ENCODE results near the gene MYCBP2. TPM values are rescaled to one million over a fixed set of nuclear protein-coding genes. Genes with fewer than 3 reads are reported as not detected.

MYCBP2 gene
- total RNA-seq, 1 experiment from 2014 or later, result 57.8 TPM

GRCh38 chr13:77053192-77053591, 273.7 kb downstream of the MYCBP2 start:
- ChIA-PET POLR2A (ENCODE audit: low non-redundant PET) (no interaction called here), CTCF (no interaction called here)
- no TSS peak for BruUV-seq (replicated peaks)
- intact Hi-C loops (cut with micrococcal nuclease; ENCODE audit: unreplicated experiment), result no loop called here
- no peaks in the 10 kb centered on the region for H3K9me3 ChIP-seq (ENCODE audit: low read depth, low read length, poor library complexity, severe bottlenecking)
- no peak overlapping the region for H3K4me3 ChIP-seq (ENCODE audit: low read depth, low read length, poor library complexity, severe bottlenecking)
- no peaks in the 10 kb centered on the region for H3K27me3 ChIP-seq (replicated peaks; ENCODE audit: insufficient read depth, low read depth, low read length, poor library complexity)
- no peak overlapping the region for H3K27ac ChIP-seq (ENCODE audit: low read depth, low read length, poor library complexity, severe bottlenecking)
- peaks cover 17% of the 10 kb centered on the region for H3K36me3 ChIP-seq (ENCODE audit: insufficient read depth, low read length, poor library complexity, severe bottlenecking)
- no peaks in the 10 kb centered on the region for H3K4me1 ChIP-seq (ENCODE audit: insufficient read depth, low read length, poor library complexity, severe bottlenecking)
- no peak for TF ChIP-seq CTCF (conservative IDR thresholded peaks at IDR 0.05; ENCODE audit: low read depth, low read length)
- no peak for TF ChIP-seq EZH2 (IDR thresholded peaks at IDR 0.05; ENCODE audit: borderline replicate concordance, low read depth, low read length, poor library complexity, severe bottlenecking)
- no peak for DNase-seq (ENCODE audit: low spot score)

- Histone ChIP-seq H3K4me1 (ENCODE audit: insufficient read depth, low read length, poor library complexity, severe bottlenecking) (no peaks in the 10 kb centered on the region), H3K4me3 (ENCODE audit: low read depth, low read length, poor library complexity, severe bottlenecking) (no peak overlapping the region), H3K27ac (ENCODE audit: low read depth, low read length, poor library complexity, severe bottlenecking) (no peak overlapping the region), H3K36me3 (ENCODE audit: insufficient read depth, low read length, poor library complexity, severe bottlenecking) (no peaks in the 10 kb centered on the region), H3K9me3 (ENCODE audit: low read depth, low read length, poor library complexity, severe bottlenecking) (no peaks in the 10 kb centered on the region), H3K27me3 (replicated peaks; ENCODE audit: insufficient read depth, low read depth, low read length, poor library complexity) (no peaks in the 10 kb centered on the region)
- no peak for DNase-seq (ENCODE audit: low spot score)
- ChIA-PET CTCF (no interaction called here), POLR2A (ENCODE audit: low non-redundant PET) (no interaction called here)
- BruUV-seq (replicated peaks), result no TSS peak
- intact Hi-C loops (cut with micrococcal nuclease; ENCODE audit: unreplicated experiment), result no loop called here
- TF ChIP-seq CTCF (conservative IDR thresholded peaks at IDR 0.05; ENCODE audit: low read depth, low read length) (no peak), EZH2 (IDR thresholded peaks at IDR 0.05; ENCODE audit: borderline replicate concordance, low read depth, low read length, poor library complexity, severe bottlenecking) (no peak)
Measured at GRCh38 chr13:77048681-77049080, 278.2 kb downstream of the MYCBP2 start.

GRCh38 chr13:77047649-77048343, 279.1 kb downstream of the MYCBP2 start:
- TF ChIP-seq CTCF (conservative IDR thresholded peaks at IDR 0.05; ENCODE audit: low read depth, low read length) (no peak), EZH2 (IDR thresholded peaks at IDR 0.05; ENCODE audit: borderline replicate concordance, low read depth, low read length, poor library complexity, severe bottlenecking) (no peak)
- ChIA-PET CTCF (no interaction called here), POLR2A (ENCODE audit: low non-redundant PET) (no interaction called here)
- no peak for DNase-seq (ENCODE audit: low spot score)
- H3K4me1 ChIP-seq (ENCODE audit: insufficient read depth, low read length, poor library complexity, severe bottlenecking), result no peaks in the 10 kb centered on the region
- H3K27ac ChIP-seq (ENCODE audit: low read depth, low read length, poor library complexity, severe bottlenecking), result no peak overlapping the region
- intact Hi-C loops (cut with micrococcal nuclease; ENCODE audit: unreplicated experiment), result no loop called here
- H3K36me3 ChIP-seq (ENCODE audit: insufficient read depth, low read length, poor library complexity, severe bottlenecking), result no peaks in the 10 kb centered on the region
- no peaks in the 10 kb centered on the region for H3K9me3 ChIP-seq (ENCODE audit: low read depth, low read length, poor library complexity, severe bottlenecking)
- no TSS peak for BruUV-seq (replicated peaks)
- no peak overlapping the region for H3K4me3 ChIP-seq (ENCODE audit: low read depth, low read length, poor library complexity, severe bottlenecking)
- no peaks in the 10 kb centered on the region for H3K27me3 ChIP-seq (replicated peaks; ENCODE audit: insufficient read depth, low read depth, low read length, poor library complexity)
